Measurements from ENCODE around the gene IRF6. TPM values are rescaled to one million over a fixed set of nuclear protein-coding genes. Genes with fewer than 3 reads are reported as not detected.

IRF6 gene
- total RNA-seq, 1 donor from 2014 or later = 39.9 TPM

DNA sequence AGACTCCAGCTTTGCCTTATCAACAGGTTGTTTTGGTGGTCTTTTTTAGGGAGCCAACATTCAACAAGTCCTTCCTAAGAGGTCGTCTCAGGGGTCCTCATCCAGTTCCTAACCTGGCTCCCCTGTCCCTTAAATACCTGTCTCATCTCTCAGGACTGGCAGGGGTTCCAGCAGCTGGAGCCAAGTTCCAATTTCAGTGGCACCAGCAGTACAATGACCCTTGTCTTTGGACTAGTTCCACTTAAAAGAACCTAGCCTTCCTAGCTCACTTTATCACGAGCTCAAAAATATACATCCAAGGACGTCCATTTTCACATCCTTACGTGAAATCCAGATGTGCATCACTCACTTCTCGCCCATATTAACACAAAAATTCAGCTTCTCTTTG is 68.8 kb downstream of the IRF6 start:
- Mint-ChIP-seq H3K27ac (no peak overlapping the region), H3K9me3 (no peaks in the 10 kb centered on the region), H3K27me3 (ENCODE audit: low read depth) (peaks cover 18% of the 10 kb centered on the region), H3K36me3 (no peaks in the 10 kb centered on the region), H3K4me3 (no peak overlapping the region), H3K4me1 (peaks cover 26% of the 10 kb centered on the region)
- TF ChIP-seq, protein P1, sequence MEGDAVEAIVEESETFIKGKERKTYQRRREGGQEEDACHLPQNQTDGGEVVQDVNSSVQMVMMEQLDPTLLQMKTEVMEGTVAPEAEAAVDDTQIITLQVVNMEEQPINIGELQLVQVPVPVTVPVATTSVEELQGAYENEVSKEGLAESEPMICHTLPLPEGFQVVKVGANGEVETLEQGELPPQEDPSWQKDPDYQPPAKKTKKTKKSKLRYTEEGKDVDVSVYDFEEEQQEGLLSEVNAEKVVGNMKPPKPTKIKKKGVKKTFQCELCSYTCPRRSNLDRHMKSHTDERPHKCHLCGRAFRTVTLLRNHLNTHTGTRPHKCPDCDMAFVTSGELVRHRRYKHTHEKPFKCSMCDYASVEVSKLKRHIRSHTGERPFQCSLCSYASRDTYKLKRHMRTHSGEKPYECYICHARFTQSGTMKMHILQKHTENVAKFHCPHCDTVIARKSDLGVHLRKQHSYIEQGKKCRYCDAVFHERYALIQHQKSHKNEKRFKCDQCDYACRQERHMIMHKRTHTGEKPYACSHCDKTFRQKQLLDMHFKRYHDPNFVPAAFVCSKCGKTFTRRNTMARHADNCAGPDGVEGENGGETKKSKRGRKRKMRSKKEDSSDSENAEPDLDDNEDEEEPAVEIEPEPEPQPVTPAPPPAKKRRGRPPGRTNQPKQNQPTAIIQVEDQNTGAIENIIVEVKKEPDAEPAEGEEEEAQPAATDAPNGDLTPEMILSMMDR (IDR thresholded peaks at IDR 0.05; ENCODE audit: unreplicated experiment) = no peak
- DNase-seq (ENCODE audit: low spot score in 2 of 2, unreplicated experiment in 2 of 2) = no peak

GRCh38 chr1:209736490-209737117 is 69.3 kb downstream of the IRF6 start:
- H3K36me3 Mint-ChIP-seq = no peaks in the 10 kb centered on the region
- no peak overlapping the region for H3K27ac Mint-ChIP-seq

More at GRCh38 chr1:209736490-209737117, 69.3 kb downstream of the IRF6 start:
- TF ChIP-seq, protein P1 (IDR thresholded peaks at IDR 0.05; ENCODE audit: unreplicated experiment) = no peak
- DNase-seq (ENCODE audit: low spot score in 2 of 2, unreplicated experiment in 2 of 2) = no peak
- peaks cover 18% of the 10 kb centered on the region for H3K27me3 Mint-ChIP-seq (ENCODE audit: low read depth)
- no peaks in the 10 kb centered on the region for H3K9me3 Mint-ChIP-seq
- peaks cover 22% of the 10 kb centered on the region for H3K4me1 Mint-ChIP-seq
- no peak overlapping the region for H3K4me3 Mint-ChIP-seq

Other genes with a start within 250 kb of the IRF6 start
- gene CAMK1G, start 222.4 kb downstream of the IRF6 start, total RNA-seq = 3.8 to 5.2 TPM (median 4.5 TPM) in 3 replicates
- 34.7 to 37.0 TPM (median 37.0 TPM) in 3 replicates for gene LAMB3, start 153.7 kb downstream of the IRF6 start, total RNA-seq
- gene G0S2, start 130.7 kb downstream of the IRF6 start, total RNA-seq = 3.6 to 5.6 TPM (median 4.1 TPM) in 3 replicates
- 0.63 TPM in 1 of 3 replicates, not detected in the others for gene HSD11B1, start 101.3 kb downstream of the IRF6 start, total RNA-seq
- 0.85 to 1.2 TPM (median 1.1 TPM) in 3 replicates for gene TRAF3IP3, start 50.1 kb downstream of the IRF6 start, total RNA-seq
- gene C1orf74, start 21.6 kb downstream of the IRF6 start, total RNA-seq = 3.5 to 3.8 TPM (median 3.5 TPM) in 3 replicates
- 8.8 to 9.7 TPM (median 9.0 TPM) in 3 replicates for gene UTP25, start 21.8 kb upstream of the IRF6 start, total RNA-seq
- gene SYT14, start 132.1 kb upstream of the IRF6 start, total RNA-seq = 1.1 to 1.8 TPM (median 1.7 TPM) in 3 replicates

All from mesothelial cell of epicardium (in vitro differentiated cells).